GM10248 (cell line): ENCODE measurements around the gene EML2.

ENCODE experiments used
- CTCF ChIA-PET: fragments of 300-600 bp; sonication (Branson Sonifier 250); formaldehyde crosslinking; extraction: SDS; loops from one replicate; lab custom pipeline; 2021; ENCODE audit warnings: antibody characterized with exemption; lab: Yijun Ruan, JAX
- POLR2A ChIA-PET: fragments of 350-650 bp; sonication (Branson Sonifier 250); formaldehyde crosslinking; extraction: SDS; loops from one replicate; lab custom pipeline; 2020; ENCODE audit warnings: antibody characterized with exemption; lab: Yijun Ruan, JAX
- DNase-seq: peaks from one replicate; pipeline ENCODE4 v3.0.0; 2012; ENCODE audit errors: extremely low spot score
- TF ChIP-seq, protein P1 (sequence below): IDR thresholded peaks from 2 replicates; pipeline ENCODE4 v1.5.1; 2012; ENCODE audit warnings: mild to moderate bottlenecking, low read depth; ENCODE audit errors: extremely low read depth, missing control alignments, control extremely low read depth

Gene EML2

DNA sequence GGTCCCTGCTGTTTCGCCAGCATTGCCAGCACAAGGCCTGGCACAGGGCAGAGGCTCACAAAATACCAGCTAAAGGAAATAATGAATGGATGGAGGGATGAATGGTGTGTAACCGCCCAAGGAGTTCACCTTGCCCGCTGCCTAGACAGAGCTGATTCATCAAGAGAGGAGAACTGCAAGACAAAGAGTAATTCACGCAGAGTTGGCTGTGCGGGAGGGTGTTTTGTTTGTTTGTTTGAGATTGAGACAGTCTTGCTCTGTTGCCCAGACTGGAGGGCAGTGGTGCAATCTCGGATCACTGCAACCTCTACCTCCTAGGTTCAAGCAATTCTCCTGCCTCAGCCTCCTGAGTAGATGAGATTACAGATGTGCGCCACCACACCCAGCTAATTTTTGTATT is 57.6 kb downstream of the EML2 start:
- TF ChIP-seq, protein P1, sequence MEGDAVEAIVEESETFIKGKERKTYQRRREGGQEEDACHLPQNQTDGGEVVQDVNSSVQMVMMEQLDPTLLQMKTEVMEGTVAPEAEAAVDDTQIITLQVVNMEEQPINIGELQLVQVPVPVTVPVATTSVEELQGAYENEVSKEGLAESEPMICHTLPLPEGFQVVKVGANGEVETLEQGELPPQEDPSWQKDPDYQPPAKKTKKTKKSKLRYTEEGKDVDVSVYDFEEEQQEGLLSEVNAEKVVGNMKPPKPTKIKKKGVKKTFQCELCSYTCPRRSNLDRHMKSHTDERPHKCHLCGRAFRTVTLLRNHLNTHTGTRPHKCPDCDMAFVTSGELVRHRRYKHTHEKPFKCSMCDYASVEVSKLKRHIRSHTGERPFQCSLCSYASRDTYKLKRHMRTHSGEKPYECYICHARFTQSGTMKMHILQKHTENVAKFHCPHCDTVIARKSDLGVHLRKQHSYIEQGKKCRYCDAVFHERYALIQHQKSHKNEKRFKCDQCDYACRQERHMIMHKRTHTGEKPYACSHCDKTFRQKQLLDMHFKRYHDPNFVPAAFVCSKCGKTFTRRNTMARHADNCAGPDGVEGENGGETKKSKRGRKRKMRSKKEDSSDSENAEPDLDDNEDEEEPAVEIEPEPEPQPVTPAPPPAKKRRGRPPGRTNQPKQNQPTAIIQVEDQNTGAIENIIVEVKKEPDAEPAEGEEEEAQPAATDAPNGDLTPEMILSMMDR: no peak
- no peak for DNase-seq
- POLR2A ChIA-PET: no interaction called here
- CTCF ChIA-PET: interaction anchor here (1.1 to 2.0 kb wide), 4 partner anchors 23 to 103 kb away, joined by 3 to 5 read pairs (median 3); partner anchors contain the start of gene EML2

DNA sequence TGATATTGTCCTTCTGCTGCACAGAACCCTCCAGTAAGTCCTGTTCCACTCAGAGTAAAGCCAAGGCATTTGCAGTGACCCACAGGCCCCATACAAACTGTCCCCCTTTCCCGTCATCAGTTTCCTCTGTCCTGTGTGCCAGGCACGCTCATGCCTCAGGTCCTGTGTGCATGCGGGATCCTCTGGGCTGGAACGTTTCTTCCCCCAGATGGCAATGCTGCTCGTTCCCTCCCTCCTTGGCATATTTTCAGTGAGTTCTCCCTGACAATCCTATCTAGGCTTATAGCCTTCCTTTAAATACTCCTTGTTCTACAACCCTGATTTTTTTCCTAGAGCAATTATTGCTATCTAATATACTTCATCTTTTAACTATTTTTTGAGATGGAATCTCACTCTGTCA is 60.3 kb downstream of the EML2 start:
- CTCF ChIA-PET: no interaction called here
- TF ChIP-seq, protein P1: no peak
- no peak for DNase-seq
- POLR2A ChIA-PET: no interaction called here

DNA sequence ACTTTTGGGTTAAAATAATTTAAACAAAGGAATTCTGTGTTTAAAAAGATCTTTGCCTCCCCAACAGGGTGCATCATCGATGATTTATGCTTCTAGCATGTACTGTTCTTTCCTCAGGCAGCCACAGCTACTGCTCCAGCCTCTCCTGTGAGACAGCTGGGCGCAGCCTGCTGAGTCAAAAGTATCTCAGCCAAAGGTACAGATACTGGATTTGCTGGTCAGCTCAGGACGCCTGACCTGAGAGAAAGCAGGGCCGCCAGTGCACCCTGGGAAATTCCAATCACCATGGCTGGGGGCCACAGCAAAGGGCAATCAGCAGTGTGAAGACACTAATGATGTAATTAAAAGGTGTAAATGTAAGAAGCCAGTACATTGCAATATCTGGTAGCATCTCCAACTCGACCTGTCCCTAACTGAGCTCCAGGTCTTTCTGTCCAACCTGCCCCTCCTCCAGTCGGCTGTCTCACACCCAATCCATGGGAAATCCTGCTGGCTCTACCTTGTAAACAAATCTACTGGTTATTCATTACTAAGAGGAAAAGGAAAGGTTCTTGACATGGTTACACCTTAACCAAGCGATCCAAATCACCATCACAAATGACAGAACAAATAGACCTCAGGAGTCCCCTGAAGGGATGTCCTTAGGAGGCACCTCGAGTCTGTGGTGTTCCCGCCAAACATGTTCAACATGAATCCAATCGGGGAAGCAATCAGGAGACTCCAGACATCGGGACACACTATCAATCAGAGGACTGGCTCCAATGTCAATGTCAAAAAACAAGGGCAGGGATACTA is 61.9 kb downstream of the EML2 start:
- POLR2A ChIA-PET: no interaction called here
- DNase-seq: no peak
- CTCF ChIA-PET: interaction anchor here (1.1 to 1.7 kb wide), 4 partner anchors 8 to 115 kb away, joined by 3 to 8 read pairs (median 6); partner anchors contain the start of genes QPCTL and SNRPD2
- TF ChIP-seq, protein P1: no peak

DNA sequence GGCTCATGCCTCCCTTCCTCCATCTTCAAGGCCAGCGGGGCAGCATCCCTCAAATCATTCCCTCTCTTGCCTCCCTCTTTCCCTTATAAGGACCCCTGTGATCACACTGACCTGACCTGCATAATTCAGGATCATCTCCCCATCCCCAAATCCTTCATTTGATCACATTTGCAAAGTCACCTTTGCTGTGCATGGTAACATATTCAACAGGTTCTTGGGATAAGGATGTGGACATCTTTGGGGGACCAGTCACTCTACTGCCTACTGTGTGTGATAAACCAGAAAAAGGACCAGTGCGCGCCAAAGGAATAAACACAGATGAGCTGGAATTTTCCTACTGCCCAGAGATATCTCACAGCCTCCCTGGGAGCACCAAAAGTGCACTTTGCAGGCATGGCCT is 62.5 kb downstream of the EML2 start:
- POLR2A ChIA-PET: no interaction called here
- no peak for DNase-seq
- TF ChIP-seq, protein P1: no peak
- CTCF ChIA-PET: interaction anchor here (1.1 to 1.7 kb wide), 4 partner anchors 9 to 115 kb away, joined by 3 to 8 read pairs (median 6); partner anchors contain the start of genes QPCTL and SNRPD2

DNA sequence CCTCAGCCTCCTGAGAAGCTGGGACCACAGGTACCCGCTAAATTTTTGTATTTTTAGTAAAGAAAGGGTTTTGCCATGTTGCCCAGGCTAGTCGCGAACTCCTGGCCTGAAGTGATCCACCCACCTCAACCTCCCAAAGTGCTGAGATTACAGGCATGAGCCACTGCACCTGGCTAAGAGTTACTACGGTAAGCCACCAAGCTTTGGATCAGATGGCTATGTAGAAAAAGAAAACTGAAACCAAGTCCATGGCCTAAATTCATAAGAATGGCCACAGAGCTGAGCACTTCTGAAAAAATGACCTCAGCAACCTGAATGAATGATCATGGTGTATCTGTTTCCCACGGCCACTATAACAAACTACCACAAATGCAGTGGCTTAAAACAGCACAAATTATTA is 64.0 kb downstream of the EML2 start:
- CTCF ChIA-PET: interaction anchor here (3.4 to 4.6 kb wide), 2 partner anchors 16 to 67 kb away, joined by 12 to 22 read pairs; no protein-coding TSS in a partner anchor
- DNase-seq: peak; percentile 62
- POLR2A ChIA-PET: no interaction called here
- TF ChIP-seq, protein P1: no peak

DNA sequence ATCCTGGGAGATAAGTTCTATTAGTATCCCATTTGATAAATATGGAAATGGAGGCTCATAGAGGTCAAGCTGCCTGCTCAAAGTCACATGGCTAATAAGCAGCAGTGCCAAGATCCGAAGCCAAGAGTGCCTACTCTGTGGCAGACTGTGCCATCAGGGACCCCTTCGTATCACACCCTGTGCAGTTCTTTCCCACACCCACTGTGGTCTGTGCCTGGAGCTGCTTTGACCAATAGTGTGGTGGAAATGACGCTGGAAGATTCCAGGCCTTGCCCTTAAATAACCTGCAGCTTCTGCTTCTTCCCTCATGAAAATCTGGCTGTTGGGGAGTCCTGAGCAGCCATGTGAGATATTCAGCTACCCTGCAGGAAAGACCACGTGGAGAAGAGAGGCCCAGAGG is 64.7 kb downstream of the EML2 start:
- ChIA-PET POLR2A (no interaction called here), CTCF (interaction anchor here (3.4 to 4.6 kb wide), 2 partner anchors 16 to 68 kb away, joined by 12 to 22 read pairs; no protein-coding TSS in a partner anchor)
- no peak for DNase-seq
- TF ChIP-seq, protein P1: no peak
